GM19193 (cell line): ENCODE measurements around the gene TTC13.

Experiments
- POLR2A ChIP-seq: IDR thresholded peaks from 4 replicates; pipeline ENCODE4 v1.6.1; 2011; ENCODE audit not compliant: insufficient read depth, insufficient read length; ENCODE audit errors: extremely low read depth

TTC13 gene, protein sequence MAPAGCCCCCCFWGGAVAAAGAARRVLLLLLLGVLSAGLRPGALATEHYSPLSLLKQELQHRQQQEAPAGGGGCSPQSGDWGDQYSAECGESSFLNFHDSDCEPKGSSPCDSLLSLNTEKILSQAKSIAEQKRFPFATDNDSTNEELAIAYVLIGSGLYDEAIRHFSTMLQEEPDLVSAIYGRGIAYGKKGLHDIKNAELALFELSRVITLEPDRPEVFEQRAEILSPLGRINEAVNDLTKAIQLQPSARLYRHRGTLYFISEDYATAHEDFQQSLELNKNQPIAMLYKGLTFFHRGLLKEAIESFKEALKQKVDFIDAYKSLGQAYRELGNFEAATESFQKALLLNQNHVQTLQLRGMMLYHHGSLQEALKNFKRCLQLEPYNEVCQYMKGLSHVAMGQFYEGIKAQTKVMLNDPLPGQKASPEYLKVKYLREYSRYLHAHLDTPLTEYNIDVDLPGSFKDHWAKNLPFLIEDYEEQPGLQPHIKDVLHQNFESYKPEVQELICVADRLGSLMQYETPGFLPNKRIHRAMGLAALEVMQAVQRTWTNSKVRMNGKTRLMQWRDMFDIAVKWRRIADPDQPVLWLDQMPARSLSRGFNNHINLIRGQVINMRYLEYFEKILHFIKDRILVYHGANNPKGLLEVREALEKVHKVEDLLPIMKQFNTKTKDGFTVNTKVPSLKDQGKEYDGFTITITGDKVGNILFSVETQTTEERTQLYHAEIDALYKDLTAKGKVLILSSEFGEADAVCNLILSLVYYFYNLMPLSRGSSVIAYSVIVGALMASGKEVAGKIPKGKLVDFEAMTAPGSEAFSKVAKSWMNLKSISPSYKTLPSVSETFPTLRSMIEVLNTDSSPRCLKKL

DNA sequence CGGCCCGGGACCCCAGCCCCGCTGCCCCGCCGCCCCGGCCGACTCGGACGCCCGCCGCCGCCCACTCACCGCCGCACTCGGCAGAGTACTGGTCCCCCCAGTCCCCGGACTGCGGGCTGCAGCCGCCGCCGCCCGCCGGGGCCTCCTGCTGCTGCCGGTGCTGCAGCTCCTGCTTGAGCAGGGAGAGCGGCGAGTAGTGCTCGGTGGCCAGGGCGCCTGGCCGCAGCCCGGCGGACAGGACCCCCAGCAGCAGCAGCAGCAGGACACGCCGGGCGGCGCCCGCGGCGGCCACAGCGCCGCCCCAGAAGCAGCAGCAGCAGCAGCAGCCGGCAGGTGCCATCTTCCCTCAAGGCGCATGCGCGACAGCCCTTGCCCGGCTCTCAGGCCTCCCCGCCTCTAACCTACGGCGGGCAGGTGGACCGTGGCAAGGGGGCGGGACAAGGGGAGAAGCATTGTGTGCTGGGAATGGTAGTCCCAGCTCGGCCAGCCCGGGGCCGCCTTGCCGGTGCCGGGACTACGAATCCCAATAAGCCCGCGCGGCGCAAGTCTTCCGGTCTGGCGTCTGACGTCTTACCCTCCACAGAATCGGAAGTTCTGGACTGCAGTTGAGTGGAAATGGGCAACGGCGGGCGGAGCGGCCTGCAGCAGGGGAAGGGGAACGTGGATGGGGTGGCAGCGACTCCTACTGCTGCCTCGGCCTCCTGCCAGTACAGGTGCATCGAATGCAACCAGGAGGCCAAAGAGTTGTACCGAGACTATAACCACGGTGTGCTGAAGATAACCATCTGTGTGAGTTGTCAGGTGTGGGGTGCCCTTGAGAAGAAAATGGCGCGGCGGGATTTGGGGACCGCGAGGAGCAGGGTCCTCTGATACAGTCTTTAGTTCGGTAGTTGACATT, at the start of gene TTC13, which contains the start of gene ARV1:
TTC13 (minus strand) TSS at position 371 of the 898 bp plus-strand sequence; CDS start at position 340, 31 bp downstream.
ARV1 (plus strand) TSS at position 604 of the 898 bp plus-strand sequence; CDS start at position 616, 12 bp downstream.
- peak; percentile 88 for TF ChIP-seq POLR2A

DNA sequence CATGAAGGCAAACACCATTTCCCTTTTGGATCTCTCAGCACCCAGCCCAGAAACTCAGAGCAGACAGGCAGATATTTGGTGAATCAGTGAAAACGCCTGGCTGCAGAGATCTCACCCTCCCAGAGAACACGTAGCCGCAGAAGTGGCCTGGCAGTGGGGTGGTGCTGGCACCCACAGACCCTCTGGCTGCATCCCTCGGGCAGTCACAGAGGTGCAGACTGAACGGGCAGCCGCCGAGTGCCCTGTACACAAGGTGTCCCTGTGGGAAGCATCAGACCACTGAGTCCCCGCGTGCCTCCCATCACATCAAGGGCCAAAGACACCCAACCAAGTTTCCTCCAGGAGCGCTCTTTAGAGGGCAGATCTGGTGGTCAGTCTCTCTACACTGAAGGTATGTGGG, 49.3 kb upstream of the TTC13 start:
- no peak for TF ChIP-seq POLR2A

DNA sequence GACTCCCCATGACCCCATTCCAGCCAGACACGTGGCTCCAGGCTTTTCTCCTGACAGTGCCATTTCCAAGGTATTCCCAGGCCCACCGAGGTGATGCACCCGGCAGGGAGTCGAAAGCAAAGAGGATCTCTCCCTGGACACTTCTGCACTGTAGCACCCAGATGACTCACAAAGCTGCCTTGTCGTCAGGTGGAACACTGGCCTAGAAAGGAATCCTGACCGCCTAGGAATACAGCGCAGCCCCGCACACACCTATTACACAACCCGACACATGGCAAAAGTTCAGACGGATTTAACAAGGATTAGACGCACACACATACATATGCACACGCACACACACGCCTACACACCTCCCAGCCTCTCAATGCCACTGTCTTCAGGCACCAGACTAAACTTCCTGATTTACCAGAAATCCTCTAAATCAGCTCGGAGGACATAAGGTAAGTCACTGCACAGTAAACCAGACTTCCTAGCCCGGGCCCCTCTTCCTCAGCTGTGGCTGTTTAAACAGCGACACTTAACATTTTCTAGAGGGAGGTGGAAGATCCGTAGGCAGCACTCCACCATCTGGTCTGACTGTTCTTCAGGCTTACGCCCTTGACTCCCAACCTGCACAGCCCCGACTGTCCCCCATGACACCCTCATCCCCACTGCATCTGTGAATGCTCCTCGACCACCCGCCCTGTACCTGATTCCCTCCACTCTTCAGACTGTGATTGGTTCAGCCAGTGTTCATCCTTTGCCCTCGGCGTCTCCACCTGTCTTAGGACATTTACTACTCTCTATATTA, 48.7 kb upstream of the TTC13 start:
- TF ChIP-seq POLR2A, result no peak

DNA sequence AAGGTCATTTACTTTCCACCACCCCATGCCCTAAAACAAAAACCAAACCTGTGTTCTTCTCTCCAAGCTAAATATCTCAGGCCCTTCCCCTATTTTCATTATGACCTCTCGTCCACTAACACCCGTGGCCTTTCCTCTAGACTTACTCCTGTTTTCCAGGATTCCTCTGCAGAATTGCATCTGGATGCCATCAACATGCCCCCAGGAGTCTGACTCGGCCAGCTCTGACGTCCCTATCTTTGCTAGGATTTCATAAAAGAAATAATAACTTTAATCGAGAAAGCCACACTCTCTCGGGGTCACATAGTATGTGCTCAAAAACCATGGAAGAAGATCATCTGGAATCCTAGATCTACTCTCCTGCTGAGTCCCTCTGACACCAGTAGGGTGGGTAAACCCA, 47.9 kb upstream of the TTC13 start:
- TF ChIP-seq POLR2A, result no peak

DNA sequence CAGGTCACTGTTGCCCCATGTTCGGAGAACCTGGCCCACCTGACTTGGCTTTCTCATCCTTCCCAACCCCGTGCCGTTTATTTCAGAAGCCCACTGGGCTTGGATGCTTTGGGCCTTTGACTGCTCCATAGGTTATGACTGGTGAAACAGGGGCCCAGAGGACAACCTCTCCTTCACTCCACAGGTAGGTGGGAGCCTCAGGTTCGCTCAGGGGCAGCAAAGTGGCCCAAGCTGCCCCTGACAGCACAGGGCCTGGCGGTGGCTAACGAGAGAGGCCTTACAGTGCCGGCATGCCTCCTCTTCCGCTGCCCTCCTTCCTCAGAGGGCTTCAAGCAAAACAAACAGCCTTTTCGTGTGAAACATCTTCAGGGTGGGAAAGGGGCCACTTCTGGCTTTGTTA, 44.5 kb upstream of the TTC13 start:
- no peak for TF ChIP-seq POLR2A

DNA sequence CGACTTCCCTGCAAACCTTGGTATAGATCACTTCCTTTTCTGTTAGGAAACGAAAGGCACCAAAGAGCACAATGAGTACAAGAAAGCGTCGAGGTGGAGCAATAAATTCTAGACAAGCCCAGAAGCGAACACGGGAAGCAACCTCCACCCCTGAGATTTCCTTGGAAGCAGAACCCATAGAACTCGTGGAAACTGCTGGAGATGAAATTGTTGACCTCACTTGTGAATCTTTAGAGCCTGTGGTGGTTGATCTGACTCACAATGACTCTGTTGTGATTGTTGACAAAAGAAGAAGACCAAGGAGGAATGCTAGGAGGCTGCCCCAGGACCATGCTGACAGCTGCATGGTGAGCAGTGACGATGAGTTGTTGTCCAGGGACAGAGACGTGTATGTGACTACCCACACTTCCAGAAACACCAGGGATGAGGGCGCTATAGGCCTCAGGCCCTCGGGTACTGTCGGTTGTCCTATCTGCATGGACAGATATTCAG, 42.9 kb upstream of the TTC13 start:
- TF ChIP-seq POLR2A, result no peak

DNA sequence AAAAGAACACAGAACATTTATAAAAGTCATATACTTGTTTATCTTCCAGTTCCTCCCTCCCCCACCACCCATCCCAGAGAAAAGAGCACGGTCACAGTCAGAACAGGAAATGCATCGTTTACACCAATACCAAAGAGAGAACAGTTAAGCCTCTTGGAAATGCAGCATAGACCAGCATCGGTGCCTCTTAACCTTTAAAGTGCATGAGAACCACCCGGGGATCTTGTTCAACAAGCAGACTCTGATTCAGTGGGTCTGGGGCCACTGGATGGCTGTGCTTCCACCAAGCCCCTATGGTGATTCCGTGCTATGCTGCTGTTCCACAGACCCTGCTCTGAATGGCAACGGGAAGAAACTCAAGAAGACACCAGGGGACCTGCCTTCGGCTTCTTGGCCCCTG, 42.2 kb upstream of the TTC13 start:
- TF ChIP-seq POLR2A, result no peak

DNA sequence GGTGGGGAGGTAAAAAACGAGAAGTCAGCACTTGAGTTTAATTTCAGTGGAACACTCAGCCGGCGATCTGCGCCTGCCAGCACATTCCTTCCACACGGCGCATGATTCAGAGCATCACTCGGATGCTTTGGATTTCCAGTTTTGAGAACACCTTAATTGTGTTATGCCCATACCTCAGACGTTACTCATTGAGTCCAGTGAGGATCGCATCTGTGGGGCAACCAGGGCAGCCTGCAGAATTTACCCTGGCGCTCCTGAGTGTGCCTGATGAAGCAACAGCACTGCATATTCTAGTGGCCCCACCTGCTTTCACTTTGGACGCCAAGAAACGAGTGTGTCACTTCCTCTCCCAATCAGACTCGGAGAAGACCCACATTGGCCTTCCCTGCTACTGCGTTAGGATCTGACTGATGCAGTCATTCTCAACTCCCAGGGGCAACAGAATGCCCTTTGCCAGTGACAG, 41.5 kb upstream of the TTC13 start:
- TF ChIP-seq POLR2A, result no peak

DNA sequence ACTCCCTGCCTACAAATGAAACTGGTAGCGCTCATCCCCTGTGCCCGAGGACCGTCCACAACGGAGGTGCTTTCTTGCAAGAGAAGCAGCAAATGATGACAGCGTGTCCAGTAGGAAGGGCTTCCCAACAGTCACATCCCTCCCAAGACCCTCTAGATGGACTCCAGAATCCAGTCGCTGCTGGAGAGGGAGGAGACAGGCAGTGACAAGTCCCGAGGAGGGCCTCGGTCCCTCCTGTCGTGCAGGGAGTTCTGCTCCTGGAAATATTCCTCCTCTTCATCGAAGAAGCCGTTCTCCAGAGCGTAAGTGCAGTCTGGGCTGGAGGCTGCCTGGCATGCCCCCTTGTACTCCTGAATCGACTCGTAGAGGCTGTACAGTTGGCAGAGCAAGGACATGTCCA, 41.0 kb upstream of the TTC13 start:
- no peak for TF ChIP-seq POLR2A

DNA sequence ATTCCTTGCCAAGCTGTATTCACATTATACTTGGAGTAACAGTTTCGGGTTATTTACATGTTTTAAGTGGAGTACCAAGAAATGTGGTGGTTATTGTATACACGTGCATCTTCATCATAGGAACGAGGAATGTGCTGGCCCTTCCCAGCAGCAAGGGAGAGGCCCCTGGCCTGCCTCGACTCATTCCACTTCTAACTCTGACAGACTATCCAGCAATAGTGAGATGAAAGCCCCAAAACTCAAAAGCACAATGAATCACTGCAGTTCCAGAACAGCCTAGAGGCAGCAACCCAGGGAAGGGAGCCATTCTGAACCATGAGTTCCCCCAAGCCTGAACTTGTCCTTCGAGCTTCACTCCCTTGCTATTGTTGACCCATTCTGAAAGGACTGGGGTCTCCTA, 38.3 kb upstream of the TTC13 start:
- no peak for TF ChIP-seq POLR2A

DNA sequence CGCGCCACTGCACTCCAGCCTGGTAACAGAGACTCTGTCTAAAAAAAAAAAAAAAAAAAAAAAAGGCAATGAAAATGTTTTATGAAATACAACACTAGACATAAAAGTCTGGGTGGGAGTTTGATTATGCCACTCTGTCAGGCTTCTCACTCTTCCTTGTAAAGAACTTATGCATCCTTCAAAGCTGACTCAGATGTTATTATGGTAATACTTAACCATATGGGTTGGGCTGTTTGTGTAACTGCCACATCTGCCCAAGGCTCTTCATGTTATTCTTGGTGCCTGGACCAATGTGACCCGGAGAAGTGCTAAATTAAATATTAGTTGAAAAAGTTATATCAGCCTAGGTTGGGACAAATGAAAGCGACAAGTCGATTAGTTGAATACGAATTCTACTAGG, 37.6 kb upstream of the TTC13 start:
- TF ChIP-seq POLR2A, result no peak

DNA sequence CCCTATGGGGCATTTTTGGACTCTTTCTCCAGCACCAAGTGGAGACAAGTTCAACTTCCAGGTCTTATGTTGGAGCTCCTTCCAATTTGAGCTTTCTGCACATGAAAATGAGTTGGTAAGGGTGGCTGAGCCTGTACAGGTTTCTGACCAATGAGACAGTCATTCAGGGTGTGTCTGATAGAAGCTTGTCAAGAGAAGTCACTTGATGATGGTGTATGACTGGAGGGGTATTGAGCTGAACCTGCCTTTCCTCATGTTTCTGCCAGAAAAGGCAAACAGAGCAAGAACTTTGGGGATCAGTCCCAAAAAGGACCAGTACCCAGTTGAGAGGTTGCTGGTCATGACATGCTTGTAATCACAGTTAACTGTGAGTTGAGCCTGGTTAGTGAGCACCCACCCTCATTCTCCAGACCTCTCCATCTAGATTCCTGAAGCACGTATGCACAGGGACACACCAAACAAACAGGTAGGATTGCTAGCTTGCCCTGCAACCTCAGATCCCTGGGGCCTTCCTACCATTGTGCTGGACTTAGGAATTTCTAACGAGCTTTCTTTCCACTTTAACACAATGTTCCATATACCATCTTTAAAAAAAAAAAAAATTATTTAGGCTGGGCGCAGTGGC, 34.8 kb upstream of the TTC13 start:
- no peak for TF ChIP-seq POLR2A

DNA sequence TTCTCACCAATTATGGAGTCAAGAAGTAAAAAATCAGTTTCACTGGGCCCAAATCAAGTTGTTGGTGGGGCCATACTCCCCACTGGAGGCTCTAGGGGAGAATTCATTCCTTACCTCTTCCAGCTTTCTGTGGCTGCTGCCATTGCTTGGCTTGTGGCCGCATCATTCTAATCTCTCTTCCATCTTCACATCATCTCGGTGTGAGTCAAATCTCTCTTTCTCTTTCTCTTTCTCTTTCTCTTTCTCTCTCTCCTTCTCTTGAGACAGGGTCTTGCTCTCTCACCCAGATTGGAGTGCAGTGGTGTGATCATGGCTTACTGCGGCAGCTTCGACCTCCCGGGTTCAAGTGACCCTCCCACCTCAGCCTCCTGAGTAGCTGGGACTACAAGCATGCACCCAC, 33.3 kb upstream of the TTC13 start:
- no peak for TF ChIP-seq POLR2A
